Spinal cord (tissue), 10 donors: ENCODE data around the gene ANAPC5. TPM values are rescaled to one million over a fixed set of nuclear protein-coding genes. Genes with fewer than 3 reads are reported as not detected.
"Not testable (repeated sequence)": the region's sequence is repeated elsewhere in the genome, so short reads cannot be mapped to it uniquely, and the experiment has no call there.

Source experiments
- DNase-seq, 6 donors: peaks; one replicate each; pipeline versions ENCODE4 v3.0.0 to v3.0.0-alpha.2; 2013 to 2015; ENCODE audit warnings: low spot score in 6 of 6, low read depth in 4 of 6
- H3K27ac ChIP-seq: one replicate; pipeline ENCODE4 v1.5.1; 2013; ENCODE audit warnings: low read depth, low read length, control low read depth
- H3K27me3 ChIP-seq: one replicate; pipeline ENCODE4 v1.6.1; 2013; ENCODE audit warnings: low read length; ENCODE audit not compliant: control insufficient read depth, insufficient read depth
- H3K36me3 ChIP-seq: one replicate; pipeline ENCODE4 v1.6.1; 2013; ENCODE audit warnings: low read length; ENCODE audit not compliant: control insufficient read depth, insufficient read depth
- H3K4me1 ChIP-seq: one replicate; pipeline ENCODE4 v1.6.1; 2013; ENCODE audit warnings: low read length; ENCODE audit not compliant: control insufficient read depth, insufficient read depth
- H3K4me3 ChIP-seq: one replicate; pipeline ENCODE4 v1.5.1; 2013; ENCODE audit warnings: low read depth, low read length, control low read depth
- H3K9me3 ChIP-seq: one replicate; pipeline ENCODE4 v1.6.1; 2013; ENCODE audit warnings: low read length; ENCODE audit not compliant: control insufficient read depth, insufficient read depth
- WGBS: methylation state at CpG from one replicate; pipeline ENCODE4 v1.1.5; 2013; ENCODE audit warnings: missing lambda C conversion rate; ENCODE audit not compliant: insufficient coverage; 5-methylcytosine and 5-hydroxymethylcytosine counted together
- polyA plus RNA-seq, 2 donors: library from polyadenylated mRNA; unstranded; fragments of 120-200 nt; gene quantifications; one replicate each; pipeline ENCODE4 v1.2.1, GENCODE V29; 2013; ENCODE audit not compliant: insufficient read length in 2 of 2
- total RNA-seq, 2 donors: library from RNA; depleted of rRNA in 1 of 2; stranded (reverse); fragments of 120-200 nt in 1 of 2; fragments of >200 nt in 1 of 2; gene quantifications; one replicate each; pipeline versions ENCODE4 v1.2.3 to v1.2.4, GENCODE V29; 2013 to 2014
- donor health status: healthy.

The ANAPC5 gene
- total and polyA plus RNA-seq, 4 donors, result 131 to 186 (median 157) TPM

DNA sequence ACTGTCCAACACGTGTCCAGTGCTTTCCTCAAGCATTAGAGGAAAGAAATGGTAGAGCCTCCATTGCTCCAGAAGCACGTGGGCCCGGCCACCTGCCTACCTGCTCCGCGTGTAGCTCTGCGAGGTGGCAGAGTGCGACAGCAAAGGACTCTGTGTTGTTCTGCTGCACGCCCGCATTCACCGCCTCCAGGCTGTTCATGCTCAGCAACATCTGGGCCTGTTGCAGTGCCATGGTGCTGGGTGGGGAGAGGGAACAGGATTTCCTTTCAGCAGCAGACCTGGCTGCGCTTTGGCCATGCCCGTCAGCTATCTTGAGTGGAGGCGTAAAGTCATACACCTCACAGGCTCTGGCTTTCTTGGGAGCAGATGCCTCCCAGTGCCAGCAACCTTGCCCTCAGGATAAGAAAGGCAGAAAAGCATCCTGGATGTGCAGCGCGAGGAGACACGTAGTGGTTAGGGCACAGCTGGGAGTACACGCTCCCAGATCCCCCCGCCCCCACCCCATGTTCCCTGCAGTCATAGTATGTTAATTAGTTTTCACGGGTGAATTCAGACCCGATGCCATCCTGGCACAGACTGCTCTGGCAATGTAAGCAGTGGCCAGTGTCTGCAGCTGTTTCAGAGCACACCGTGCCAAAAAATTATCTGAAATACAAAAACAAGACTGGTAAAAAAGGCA, 25.1 kb downstream of the ANAPC5 start:
- Histone ChIP-seq H3K36me3 (peaks cover 59% of the 10 kb centered on the region), H3K4me1 (peaks cover 7% of the 10 kb centered on the region), H3K27ac (no peak overlapping the region), H3K4me3 (no peak overlapping the region), H3K27me3 (no peaks in the 10 kb centered on the region), H3K9me3 (no peaks in the 10 kb centered on the region)
- 66% methylated on average over 12 of the region's 21 CpGs for WGBS
- peak in 3 of 6 donors; percentile 9 to 81 (median 49) for DNase-seq

DNA sequence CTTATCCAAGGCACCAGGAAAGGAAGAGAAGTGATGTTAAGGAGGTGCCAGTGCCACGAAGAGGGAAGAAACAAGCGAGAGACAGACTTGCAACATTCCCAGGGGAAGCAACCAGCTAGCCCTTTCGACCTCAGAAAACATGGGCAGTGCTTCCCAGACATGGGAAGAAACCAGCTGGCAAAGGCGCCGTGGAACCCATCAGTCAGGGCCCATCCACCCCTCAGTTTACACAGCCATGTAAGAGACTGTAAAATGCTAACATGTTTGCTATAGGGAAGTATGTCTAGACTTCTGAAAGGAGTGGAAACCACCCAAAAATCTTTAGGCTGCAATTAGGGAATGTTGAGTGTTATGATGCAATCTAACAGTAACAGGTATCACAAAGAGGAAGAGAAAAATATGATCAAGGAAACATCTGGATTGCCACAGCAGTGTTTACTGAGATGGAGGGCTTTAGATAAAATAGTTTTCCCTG, 26.3 kb downstream of the ANAPC5 start:
- WGBS, result 95% methylated on average over 3 of the region's 5 CpGs
- no peaks in the 10 kb centered on the region for H3K9me3 ChIP-seq
- H3K36me3 ChIP-seq, result peaks cover 55% of the 10 kb centered on the region
- DNase-seq, result no peak
- H3K27me3 ChIP-seq, result no peaks in the 10 kb centered on the region
- H3K4me3 ChIP-seq, result no peak overlapping the region
- no peak overlapping the region for H3K27ac ChIP-seq
- peaks cover 7% of the 10 kb centered on the region for H3K4me1 ChIP-seq

DNA sequence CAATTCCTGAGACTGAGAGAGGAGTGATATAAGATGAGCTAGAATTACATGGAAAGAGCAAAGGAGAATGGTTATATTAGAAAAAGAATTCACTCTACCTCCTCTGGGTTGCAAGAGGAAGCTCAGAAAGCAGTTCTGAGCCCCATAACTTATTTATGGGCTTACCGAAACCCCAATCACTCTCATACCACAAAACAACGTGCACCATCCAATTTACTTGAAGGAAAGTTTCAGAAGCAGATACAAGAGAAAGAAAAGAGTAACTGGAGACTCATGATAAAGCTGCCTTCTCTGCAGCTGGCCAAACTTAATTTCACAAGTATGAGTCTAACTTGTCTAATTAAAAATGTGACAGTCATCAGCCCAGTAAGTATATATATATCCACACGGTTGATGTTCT, 28.3 kb downstream of the ANAPC5 start:
- Histone ChIP-seq H3K9me3 (no peaks in the 10 kb centered on the region), H3K36me3 (peaks cover 55% of the 10 kb centered on the region), H3K27ac (no peak overlapping the region), H3K27me3 (no peaks in the 10 kb centered on the region), H3K4me3 (no peak overlapping the region), H3K4me1 (peaks cover 7% of the 10 kb centered on the region)
- no peak for DNase-seq
- WGBS, result no CpG with 5 or more reads among the region's 3 CpGs

DNA sequence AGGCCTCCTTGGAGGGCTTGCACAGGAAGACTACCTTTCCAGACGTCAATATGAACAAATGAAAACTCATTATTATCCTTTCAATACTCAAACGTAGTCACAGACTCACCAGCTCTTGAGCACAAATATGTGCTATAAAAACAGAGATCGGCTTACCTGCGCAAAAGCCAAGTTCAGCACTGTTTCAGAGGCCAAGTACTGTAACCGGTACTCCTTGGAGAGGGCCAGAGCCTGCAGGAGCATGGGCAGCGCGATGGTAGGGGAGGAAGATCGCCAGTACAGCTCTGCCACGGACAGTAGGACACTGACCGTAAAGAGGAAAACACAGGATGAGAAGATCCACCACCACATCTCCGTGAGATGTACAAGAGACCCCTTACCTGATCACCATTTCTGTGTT, 34.1 kb downstream of the ANAPC5 start:
- Histone ChIP-seq H3K4me3 (no peak overlapping the region), H3K9me3 (no peaks in the 10 kb centered on the region), H3K27ac (no peak overlapping the region), H3K4me1 (no peaks in the 10 kb centered on the region), H3K27me3 (no peaks in the 10 kb centered on the region), H3K36me3 (peaks cover 27% of the 10 kb centered on the region)
- DNase-seq, result no peak
- 94% methylated on average over 11 of the region's 11 CpGs for WGBS

DNA sequence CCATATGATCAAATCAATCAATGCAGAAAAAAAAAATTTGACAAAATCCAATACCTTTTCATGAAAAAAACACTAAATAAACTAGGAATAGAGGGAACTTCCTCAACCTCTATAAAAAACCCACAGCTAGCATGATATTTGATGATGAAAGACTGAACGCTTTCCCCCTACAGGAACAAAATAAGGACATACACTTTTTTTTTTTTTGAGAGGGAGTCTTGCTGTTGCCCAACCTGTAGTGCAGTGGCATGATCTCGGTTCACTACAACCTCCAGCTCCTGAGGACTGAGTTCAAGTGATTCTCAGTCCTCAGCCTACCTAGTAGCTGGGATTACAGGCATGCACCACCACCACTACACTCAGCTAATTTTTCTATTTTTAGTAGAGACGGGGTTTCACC, 37.8 kb downstream of the ANAPC5 start:
- H3K4me3 ChIP-seq, result no peak overlapping the region
- H3K27ac ChIP-seq, result no peak overlapping the region
- peaks cover 20% of the 10 kb centered on the region for H3K36me3 ChIP-seq
- no peaks in the 10 kb centered on the region for H3K9me3 ChIP-seq
- DNase-seq, result no peak
- H3K27me3 ChIP-seq, result no peaks in the 10 kb centered on the region
- no peaks in the 10 kb centered on the region for H3K4me1 ChIP-seq
- 90% methylated on average over 2 of the region's 3 CpGs for WGBS

DNA sequence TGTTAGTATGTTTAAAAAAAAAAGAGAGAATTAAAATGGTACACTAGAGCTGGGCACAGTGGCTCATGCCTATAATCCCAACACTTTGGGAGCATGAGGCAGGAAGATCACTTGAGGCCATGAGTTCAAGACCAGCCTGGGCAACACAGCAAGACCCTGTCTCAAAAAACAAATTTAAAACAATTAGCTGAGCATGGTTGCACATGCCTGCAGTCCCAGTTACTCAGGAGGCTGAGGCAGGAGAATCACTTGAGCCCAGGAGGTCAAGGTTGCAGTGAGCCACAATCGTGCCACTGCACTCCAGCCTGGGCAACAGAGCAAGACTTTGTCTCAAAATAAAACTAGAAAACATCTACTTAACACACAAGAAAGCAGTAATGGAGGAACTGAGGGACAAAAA, 42.0 kb downstream of the ANAPC5 start:
- not testable (repeated sequence) for H3K4me3 ChIP-seq, H3K4me1 ChIP-seq, H3K9me3 ChIP-seq, H3K27ac ChIP-seq, H3K27me3 ChIP-seq, DNase-seq
- no CpG with 5 or more reads among the region's 1 CpG for WGBS
- peaks cover 17% of the 10 kb centered on the region for H3K36me3 ChIP-seq

DNA sequence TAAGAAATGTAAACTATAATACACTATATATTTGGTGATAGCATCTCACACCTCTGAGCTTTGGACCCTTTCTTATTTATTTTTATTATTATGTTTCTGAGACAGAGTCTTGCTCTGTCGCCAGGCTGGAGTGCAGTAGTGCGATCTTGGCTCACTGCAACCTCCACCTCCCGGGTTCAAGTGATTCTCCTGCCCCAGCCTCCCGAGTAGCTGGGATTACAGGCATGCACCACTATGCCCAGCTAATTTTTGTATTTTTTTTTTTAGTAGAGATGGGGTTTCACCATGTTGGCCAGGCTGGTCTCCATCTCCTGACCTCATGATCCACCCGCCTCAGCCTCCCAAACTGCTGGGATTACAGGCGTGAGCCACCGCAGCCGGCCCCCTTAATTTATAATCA, 44.8 kb downstream of the ANAPC5 start:
- H3K9me3 ChIP-seq, H3K4me3 ChIP-seq, H3K27ac ChIP-seq, DNase-seq, H3K4me1 ChIP-seq, H3K27me3 ChIP-seq: not testable (repeated sequence)
- 100% methylated on average over 1 of the region's 8 CpGs for WGBS
- H3K36me3 ChIP-seq, result peaks cover 17% of the 10 kb centered on the region

DNA sequence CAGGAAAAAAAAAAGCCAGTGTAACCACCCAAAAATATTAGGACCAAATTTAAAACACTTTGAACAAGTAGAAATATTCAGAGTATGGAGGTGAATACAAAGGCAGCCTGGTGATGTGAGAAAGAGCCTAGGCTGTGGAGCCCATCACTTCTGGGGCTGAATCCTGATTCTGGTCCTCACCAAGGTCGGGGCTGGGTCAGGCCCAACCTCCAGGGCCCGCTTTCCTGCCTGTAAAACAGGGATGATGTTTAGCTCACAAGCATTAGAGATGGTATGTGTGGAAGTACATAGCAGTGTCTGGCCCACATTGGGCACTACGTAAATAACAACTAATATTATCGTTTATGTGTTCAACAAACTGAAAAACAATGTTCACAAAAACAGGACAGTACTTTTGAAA, 47.9 kb downstream of the ANAPC5 start:
- Histone ChIP-seq H3K27me3 (no peaks in the 10 kb centered on the region), H3K4me3 (no peak overlapping the region), H3K36me3 (peaks cover 9% of the 10 kb centered on the region), H3K4me1 (no peaks in the 10 kb centered on the region), H3K9me3 (no peaks in the 10 kb centered on the region), H3K27ac (no peak overlapping the region)
- DNase-seq, result no peak
- 95% methylated on average over 4 of the region's 4 CpGs for WGBS

DNA sequence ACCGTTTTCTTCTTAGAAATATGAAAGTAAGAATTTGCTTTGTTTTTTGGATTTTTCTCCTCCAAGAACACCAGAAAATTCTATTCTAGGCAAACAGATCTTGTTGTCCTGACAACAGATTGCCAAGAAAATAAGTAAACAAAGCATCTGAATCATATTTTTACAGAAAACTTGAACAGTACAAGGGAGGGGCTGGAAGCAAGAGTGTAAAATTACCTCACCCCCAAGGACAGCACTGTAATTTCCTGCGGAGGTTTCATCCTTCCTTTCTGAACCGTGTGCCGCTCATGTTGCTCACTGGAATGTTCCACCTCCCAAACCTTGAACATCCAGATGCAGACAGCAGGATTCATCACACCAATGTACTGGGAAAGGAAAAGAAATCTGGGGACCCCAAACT, 50.3 kb downstream of the ANAPC5 start:
- Histone ChIP-seq H3K27me3 (no peaks in the 10 kb centered on the region), H3K27ac (no peak overlapping the region), H3K9me3 (no peaks in the 10 kb centered on the region), H3K4me3 (no peak overlapping the region), H3K36me3 (no peaks in the 10 kb centered on the region), H3K4me1 (peaks cover 10% of the 10 kb centered on the region)
- no CpG with 5 or more reads among the region's 4 CpGs for WGBS
- no peak for DNase-seq

DNA sequence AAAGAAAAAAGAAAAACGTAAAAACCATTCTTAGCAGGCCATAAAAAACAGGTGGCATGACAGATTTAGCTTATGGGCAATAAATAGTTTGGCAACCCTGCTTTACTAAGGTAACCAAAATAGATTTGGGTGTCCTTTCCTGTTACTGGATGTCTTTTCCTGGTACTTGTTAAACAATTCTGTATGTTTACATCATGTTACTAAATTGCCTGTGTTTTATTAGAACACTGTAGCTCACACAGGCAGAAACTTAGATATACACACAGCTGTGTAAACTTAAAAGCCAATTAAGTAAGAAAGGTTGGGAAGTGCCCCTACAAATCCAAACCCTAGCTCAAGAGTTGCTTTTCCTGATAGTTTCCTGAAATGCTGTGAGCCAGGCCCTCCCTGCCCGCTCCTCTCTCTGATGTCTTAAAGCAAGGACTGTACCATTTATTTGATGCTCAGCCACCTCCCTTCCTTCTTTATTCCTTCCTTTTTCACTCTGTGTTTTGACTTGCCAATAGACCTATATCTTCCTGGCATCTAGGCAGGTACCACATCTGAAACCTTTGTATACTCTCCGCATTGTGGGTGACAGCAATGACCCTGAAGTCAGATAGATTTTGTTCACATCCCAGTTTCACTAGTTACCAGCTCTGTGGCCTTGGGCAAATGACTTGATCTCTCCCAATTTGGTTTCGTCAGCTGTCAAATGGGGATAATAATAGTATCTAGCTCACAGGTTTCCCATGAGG, 52.0 kb downstream of the ANAPC5 start:
- no peak for DNase-seq
- Histone ChIP-seq H3K4me1 (peaks cover 19% of the 10 kb centered on the region), H3K27ac (no peak overlapping the region), H3K27me3 (no peaks in the 10 kb centered on the region), H3K9me3 (no peaks in the 10 kb centered on the region), H3K4me3 (no peak overlapping the region), H3K36me3 (no peaks in the 10 kb centered on the region)
- 83% methylated on average over 2 of the region's 4 CpGs for WGBS
